HepG2 (cell line): ENCODE results near the gene BMERB1. TPM values are rescaled to one million over a fixed set of nuclear protein-coding genes. Genes with fewer than 3 reads are reported as not detected.
A peak's percentile ranks its signal among the peaks of the same experiment; 100 is the strongest.

ENCODE experiments used
- ATAC-seq: fragments of 200-7000 bp; cut with Tn5 transposase; 3 replicates; pipeline ENCODE4 v1.9.1; 2020; ENCODE audit warnings: mild to moderate bottlenecking, moderate library complexity
- BruUV-seq: library from RNA; stranded (reverse); fragments of 400-500 nt; replicated peaks from 2 replicates; lab custom pipeline; 2021; lab: Mats Ljungman, UMichigan
- CTCF ChIA-PET: fragments of 300-600 bp; formaldehyde crosslinking; extraction: SDS; loops from one replicate; lab custom pipeline; 2021; ENCODE audit warnings: low total read pairs, inconsistent platforms, low intra/inter-chr PET ratio; lab: Yijun Ruan, JAX
- POLR2A ChIA-PET: fragments of 350-600 bp; sonication (Branson Sonifier 250); formaldehyde crosslinking; loops from one replicate; lab custom pipeline; 2020; ENCODE audit warnings: antibody characterized with exemption, inconsistent platforms; lab: Yijun Ruan, JAX
- DNase-seq: peaks from one replicate; pipeline ENCODE4 v3.0.0-alpha.2; 2015; ENCODE audit warnings: low spot score
- FAIRE-seq: peaks from 3 replicates; lab custom pipeline; 2011; peaks lifted over from hg19 to GRCh38; lab: Jason Lieb, UNC
- H2AFZ ChIP-seq: one replicate; pipeline ENCODE4 v1.6.1; 2011; ENCODE audit warnings: low read length, inconsistent platforms
- H3K27ac ChIP-seq: fragments of 300-600 bp; 3 replicates; pipeline ENCODE4 v1.8.0; 2011; ENCODE audit warnings: mixed run types, mild to moderate bottlenecking, mixed read lengths, low read length, inconsistent platforms; ENCODE audit not compliant: insufficient read depth; ENCODE audit errors: extremely low read length
- H3K27me3 ChIP-seq, 2 experiments: fragments of 200-600 bp in 1 of 2; 2 replicates in 1 of 2; 3 replicates in 1 of 2; pipeline versions ENCODE4 v1.6.0 to v1.8.0; 2011; ENCODE audit warnings: low read length in 2 of 2, mild to moderate bottlenecking in 2 of 2, moderate library complexity in 2 of 2, inconsistent platforms in 1 of 2; ENCODE audit not compliant: insufficient read depth in 2 of 2, control insufficient read depth in 1 of 2
- H3K36me3 ChIP-seq, 2 experiments: fragments of 200-600 bp in 1 of 2; replicated peaks in 1 of 2; 2 replicates in 1 of 2; 3 replicates in 1 of 2; pipeline versions ENCODE4 v1.5.1 to v1.8.0; 2011; ENCODE audit warnings: low read length in 2 of 2, inconsistent platforms in 1 of 2; ENCODE audit not compliant: insufficient read depth in 2 of 2, control insufficient read depth in 1 of 2
- H3K4me1 ChIP-seq: 2 replicates; pipeline ENCODE4 v1.5.1; 2012; ENCODE audit warnings: low read length, inconsistent platforms; ENCODE audit not compliant: insufficient read depth
- H3K4me2 ChIP-seq: 2 replicates; pipeline ENCODE4 v1.6.0; 2011; ENCODE audit warnings: low read depth, low read length, inconsistent platforms
- H3K4me3 ChIP-seq, 3 experiments: fragments of 200-600 bp in 1 of 3; sonication (generic), shearing (Covaris generic) in 1 of 3; replicated peaks in 1 of 3; 2 replicates each; pipeline ENCODE4 v1.5.1; 2011 to 2016; ENCODE audit warnings: low read length in 3 of 3, inconsistent platforms in 2 of 3, low read depth in 2 of 3, mild to moderate bottlenecking in 2 of 3, control low read depth in 1 of 3, mixed read lengths in 1 of 3; ENCODE audit not compliant: insufficient read depth in 1 of 3
- H3K79me2 ChIP-seq: one replicate; pipeline ENCODE4 v1.6.1; 2011; ENCODE audit warnings: low read length, inconsistent platforms; ENCODE audit not compliant: insufficient read depth
- H3K9ac ChIP-seq: 2 replicates; pipeline ENCODE4 v1.6.0; 2011; ENCODE audit warnings: mild to moderate bottlenecking, low read depth, low read length, inconsistent platforms; ENCODE audit not compliant: insufficient read depth
- H3K9me3 ChIP-seq: 2 replicates; pipeline ENCODE4 v1.5.1; 2012; ENCODE audit warnings: mild to moderate bottlenecking, low read length
- H4K20me1 ChIP-seq: 2 replicates; pipeline ENCODE4 v1.6.0; 2011; ENCODE audit warnings: inconsistent platforms, mild to moderate bottlenecking, low read length, moderate library complexity; ENCODE audit not compliant: insufficient read depth
- CHD2 ChIP-seq: IDR thresholded peaks from 2 replicates; pipeline ENCODE4 v1.6.1; 2011; ENCODE audit warnings: low read depth, low read length, improper control_type of control experiment
- EZH2 ChIP-seq: conservative IDR thresholded peaks from 2 replicates; pipeline ENCODE4 v1.6.1; 2012; ENCODE audit warnings: mild to moderate bottlenecking, low read depth, low read length, moderate library complexity
- FOXP1 ChIP-seq, 2 experiments: fragments of 450-650 bp in 1 of 2; IDR thresholded peaks; 2 replicates each; pipeline ENCODE4 v1.6.1; 2017 to 2018; ENCODE audit warnings: antibody characterized with exemption in 1 of 2
- HNF1B ChIP-seq: sonication (generic); formaldehyde crosslinking; IDR thresholded peaks from 2 replicates; pipeline ENCODE4 v1.5.1; 2020; ENCODE audit warnings: mild to moderate bottlenecking, moderate library complexity, missing genetic modification reagents
- HOXA7 ChIP-seq: sonication (generic); formaldehyde crosslinking; IDR thresholded peaks from 2 replicates; pipeline ENCODE4 v1.8.1; 2022; ENCODE audit warnings: mild to moderate bottlenecking, missing genetic modification reagents, moderate library complexity
- JUN ChIP-seq: sonication (generic); formaldehyde crosslinking; IDR thresholded peaks from 2 replicates; pipeline ENCODE4 v1.4.0; 2020; ENCODE audit warnings: mild to moderate bottlenecking, missing genetic modification reagents
- KDM2A ChIP-seq: sonication (generic); formaldehyde crosslinking; IDR thresholded peaks from 2 replicates; pipeline ENCODE4 v1.4.0; 2020; ENCODE audit warnings: low read depth, missing genetic modification reagents, borderline replicate concordance
- KDM3A ChIP-seq: IDR thresholded peaks from 2 replicates; pipeline ENCODE4 v1.6.1; 2018; ENCODE audit warnings: low read depth, missing compliant biosample characterization
- KLF15 ChIP-seq: sonication (generic); formaldehyde crosslinking; IDR thresholded peaks from 2 replicates; pipeline ENCODE4 v1.8.1; 2023; ENCODE audit warnings: borderline replicate concordance, mild to moderate bottlenecking, inconsistent platforms, missing genetic modification reagents, mixed read lengths
- NFKB2 ChIP-seq: sonication (generic); formaldehyde crosslinking; IDR thresholded peaks from 2 replicates; pipeline ENCODE4 v1.4.0; 2020; ENCODE audit warnings: missing genetic modification reagents, borderline replicate concordance
- NR0B2 ChIP-seq: sonication (generic); formaldehyde crosslinking; IDR thresholded peaks from 2 replicates; pipeline ENCODE4 v1.4.0; 2020; ENCODE audit warnings: mild to moderate bottlenecking, missing genetic modification reagents
- PTBP1 ChIP-seq: fragments of 200-400 bp; formaldehyde crosslinking; IDR thresholded peaks from 2 replicates; pipeline ENCODE4 v1.6.1; 2018; ENCODE audit warnings: low read length, low read depth; ENCODE audit not compliant: poor library complexity, severe bottlenecking
- STAG1 ChIP-seq: sonication (generic); formaldehyde crosslinking; IDR thresholded peaks from 2 replicates; pipeline ENCODE4 v1.4.0; 2020; ENCODE audit warnings: missing genetic modification reagents
- ZBTB1 ChIP-seq: sonication (generic); formaldehyde crosslinking; IDR thresholded peaks from 2 replicates; pipeline ENCODE4 v1.4.0; 2020; ENCODE audit warnings: missing genetic modification reagents, borderline replicate concordance
- ZNF232 ChIP-seq: sonication (generic); formaldehyde crosslinking; IDR thresholded peaks from 2 replicates; pipeline ENCODE4 v1.4.0; 2020; ENCODE audit warnings: missing genetic modification reagents, borderline replicate concordance
- ZNF350 ChIP-seq: sonication (generic); formaldehyde crosslinking; IDR thresholded peaks from 2 replicates; pipeline ENCODE4 v1.4.0; 2020; ENCODE audit warnings: mild to moderate bottlenecking, low read depth, missing genetic modification reagents, borderline replicate concordance
- ZNF674 ChIP-seq: sonication (generic); formaldehyde crosslinking; IDR thresholded peaks from 2 replicates; pipeline ENCODE4 v1.5.0; 2020; ENCODE audit warnings: low read depth, mild to moderate bottlenecking, missing genetic modification reagents
- ZNF781 ChIP-seq: sonication (generic); formaldehyde crosslinking; IDR thresholded peaks from 2 replicates; pipeline ENCODE4 v1.5.1; 2020; ENCODE audit warnings: borderline replicate concordance, mild to moderate bottlenecking, missing genetic modification reagents; ENCODE audit errors: not compliant biosample characterization
- WGBS: methylation state at CpG from one replicate; pipeline ENCODE4 v1.1.6; 2017; ENCODE audit warnings: low lambda C conversion rate; 5-methylcytosine and 5-hydroxymethylcytosine counted together
- in situ Hi-C: cut with HindIII; loops from 2 replicates; pipeline ENCODE4 v1.10.0; 2017; ENCODE audit warnings: low pct_unique_long_range_greater_than_20kb; ENCODE audit not compliant: extremely low pct_ligation_motif_present
- intact Hi-C: fragments of 100-400 bp; cut with micrococcal nuclease; formaldehyde crosslinking; loops from one replicate; pipeline ENCODE4 v1.10.0; 2022; ENCODE audit not compliant: unreplicated experiment
- polyA plus RNA-seq, 8 experiments: library from polyadenylated mRNA; depleted of rRNA in 3 of 8; stranded (reverse) in 7 of 8; unstranded in 1 of 8; fragments of >200 nt; fragmentation: Illumina TruSeq in 4 of 8; extraction: Trizol in 4 of 8; gene quantifications; 2 replicates each; pipeline versions ENCODE4 v1.2.1 to v1.2.3, GENCODE V29; 2011 to 2016; ENCODE audit warnings: low read depth in 4 of 8, missing spikeins in 1 of 8, mixed read lengths in 1 of 8; ENCODE audit not compliant: insufficient read depth in 1 of 8
- total RNA-seq, 5 experiments: library from RNA; depleted of rRNA; stranded (reverse); fragments of >200 nt; fragmentation: Illumina TruSeq; extraction: Trizol; gene quantifications; 2 replicates each; pipeline ENCODE4 v1.2.3, GENCODE V29; 2016; ENCODE audit warnings: low read depth in 1 of 5
- TF ChIP-seq, protein P1 (sequence below): sonication (generic); formaldehyde crosslinking; IDR thresholded peaks from 2 replicates; pipeline ENCODE4 v1.4.0; 2020; ENCODE audit warnings: mild to moderate bottlenecking, missing genetic modification reagents
- TF ChIP-seq, protein P2 (sequence below): sonication (generic); formaldehyde crosslinking; IDR thresholded peaks from 2 replicates; pipeline ENCODE4 v1.8.0; 2022; ENCODE audit warnings: missing genetic modification reagents, low read depth, mild to moderate bottlenecking, borderline replicate concordance

The BMERB1 gene
- total and polyA plus RNA-seq, 2 of the 13 experiments (the other 11 are each of a cell fraction or from before 2014, with no cell fraction given): 1.4 TPM

- POLR2A ChIA-PET: no interaction called here
- CTCF ChIA-PET: no interaction called here
- intact Hi-C loops: no loop called here
- TF ChIP-seq ZNF674 (CRISPR knock-in tag): no peak
- no peak for TF ChIP-seq KDM3A
- TF ChIP-seq PTBP1: no peak
- TF ChIP-seq JUN: no peak
- TF ChIP-seq ZBTB1 (CRISPR knock-in tag): no peak
- TF ChIP-seq, protein P1, sequence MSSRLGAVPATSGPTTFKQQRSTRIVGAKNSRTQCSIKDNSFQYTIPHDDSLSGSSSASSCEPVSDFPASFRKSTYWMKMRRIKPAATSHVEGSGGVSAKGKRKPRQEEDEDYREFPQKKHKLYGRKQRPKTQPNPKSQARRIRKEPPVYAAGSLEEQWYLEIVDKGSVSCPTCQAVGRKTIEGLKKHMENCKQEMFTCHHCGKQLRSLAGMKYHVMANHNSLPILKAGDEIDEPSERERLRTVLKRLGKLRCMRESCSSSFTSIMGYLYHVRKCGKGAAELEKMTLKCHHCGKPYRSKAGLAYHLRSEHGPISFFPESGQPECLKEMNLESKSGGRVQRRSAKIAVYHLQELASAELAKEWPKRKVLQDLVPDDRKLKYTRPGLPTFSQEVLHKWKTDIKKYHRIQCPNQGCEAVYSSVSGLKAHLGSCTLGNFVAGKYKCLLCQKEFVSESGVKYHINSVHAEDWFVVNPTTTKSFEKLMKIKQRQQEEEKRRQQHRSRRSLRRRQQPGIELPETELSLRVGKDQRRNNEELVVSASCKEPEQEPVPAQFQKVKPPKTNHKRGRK (CRISPR knock-in tag): 0 out of 2 replicates have a peak, but pooled peaks have one; percentile 45
- TF ChIP-seq STAG1 (CRISPR knock-in tag): peak; percentile 21
- TF ChIP-seq NR0B2 (CRISPR knock-in tag): no peak
- no peak for TF ChIP-seq ZNF232 (CRISPR knock-in tag)
- no peak for TF ChIP-seq FOXP1 (IDR thresholded peaks at IDR 0.05)
- TF ChIP-seq FOXP1 (CRISPR knock-in tag; IDR thresholded peaks at IDR 0.05): peak; percentile 38; the same call in 1 of the 2 replicates
- no peak for TF ChIP-seq ZNF350 (CRISPR knock-in tag)
- TF ChIP-seq KDM2A (CRISPR knock-in tag): peak; percentile 0; the same call in 1 of the 2 replicates
- 0 out of 2 replicates have a peak, but pooled peaks have one; percentile 18 for TF ChIP-seq HNF1B (CRISPR knock-in tag)
- TF ChIP-seq ZNF781 (CRISPR knock-in tag): peak; percentile 44
- 0 out of 2 replicates have a peak, but pooled peaks have one; percentile 50 for TF ChIP-seq NFKB2 (CRISPR knock-in tag)
- TF ChIP-seq CHD2: no peak
- peak; percentile 86; the same call in 1 of the 2 replicates for TF ChIP-seq EZH2
- TF ChIP-seq, protein P2, sequence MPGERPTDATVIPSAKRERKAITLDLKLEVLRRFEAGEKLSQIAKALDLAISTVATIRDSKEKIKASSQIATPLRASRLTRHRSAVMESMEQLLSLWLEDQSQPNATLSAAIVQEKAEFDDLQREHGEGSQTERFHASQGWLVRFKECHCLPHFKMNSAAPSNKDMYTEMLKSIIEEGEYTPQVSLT (CRISPR knock-in tag): no peak
- no peak for TF ChIP-seq KLF15 (CRISPR knock-in tag)
- no peak for TF ChIP-seq HOXA7 (CRISPR knock-in tag)
Observed at GRCh38 chr16:15435216-15435864, 952 bp downstream of the BMERB1 start.

More at GRCh38 chr16:15435216-15435864, 952 bp downstream of the BMERB1 start:
- Histone ChIP-seq H3K4me2 (peak overlapping the region; percentile 71), H3K4me1 (peaks cover 32% of the 10 kb centered on the region), H3K79me2 (no peaks in the 10 kb centered on the region), H4K20me1 (no peaks in the 10 kb centered on the region), H3K36me3 (no peaks in the 10 kb centered on the region), H3K9ac (no peak overlapping the region), H3K9me3 (no peaks in the 10 kb centered on the region), H3K27ac (no peak overlapping the region), H2AFZ (no peak overlapping the region), H3K27me3 (peaks cover 2 to 34% of the 10 kb centered on the region in 2 experiments; a peak in 4 of 5 replicates), H3K4me3 (peak overlapping the region; percentile 20 to 72 (median 41))
- no TSS peak for BruUV-seq
- DNase-seq (no peak), ATAC-seq (peak; percentile 55), FAIRE-seq (peak; percentile 58)
- in situ Hi-C loops: no loop called here
- 4% methylated on average over 22 of the region's 22 CpGs for WGBS
